Ovary (tissue), 3 donors: Measurements from ENCODE around the gene ATP6V1F.

Experiments
- CTCF ChIP-seq, 3 donors: fragments of 450-650 bp in 2 of 3; fragments of 200-600 bp in 1 of 3; IDR thresholded peaks; one replicate each; pipeline versions ENCODE4 v1.5.1 to v1.8.0; 2016 to 2022; ENCODE audit warnings: antibody characterized with exemption in 3 of 3, mild to moderate bottlenecking in 1 of 3
- EP300 ChIP-seq: sonication (generic); formaldehyde crosslinking; IDR thresholded peaks from one replicate; pipeline ENCODE4 v1.6.1; 2017; ENCODE audit warnings: antibody characterized with exemption
- POLR2A ChIP-seq: fragments of 450-650 bp; IDR thresholded peaks from one replicate; pipeline ENCODE4 v1.6.1; 2017; ENCODE audit warnings: antibody characterized with exemption, mild to moderate bottlenecking, moderate library complexity
- donor health status: DM: no; HTN: no; CAD: no.

- TF ChIP-seq CTCF (IDR thresholded peaks at IDR 0.05) (no peak), POLR2A (no peak), EP300 (no peak)
These were observed 19.7 kb upstream of the ATP6V1F start for GRCh38 chr7:128842674-128843641.
